Measurements from ENCODE around the gene DENR.

GRCh38 chr12:122740351-122740750, 12.3 kb upstream of the DENR start:
- TF ChIP-seq POLR2AphosphoS5 (IDR thresholded peaks at IDR 0.05; ENCODE audit: low read depth, low read length) (no peak), POLR2A (IDR thresholded peaks at IDR 0.05; ENCODE audit: low read depth, low read length) (no peak), TAF1 (IDR thresholded peaks at IDR 0.05; ENCODE audit: borderline replicate concordance, low read depth, low read length) (no peak)

All from GM12892 (cell line).